CD4-positive, alpha-beta T cell treated with Interleukin-15 for 1 hour (primary cell): ENCODE measurements around the gene VWA5B2.

Experiments
- DNase-seq: peaks from one replicate; pipeline ENCODE4 v3.0.0-alpha.2; 2020

Gene VWA5B2

DNA sequence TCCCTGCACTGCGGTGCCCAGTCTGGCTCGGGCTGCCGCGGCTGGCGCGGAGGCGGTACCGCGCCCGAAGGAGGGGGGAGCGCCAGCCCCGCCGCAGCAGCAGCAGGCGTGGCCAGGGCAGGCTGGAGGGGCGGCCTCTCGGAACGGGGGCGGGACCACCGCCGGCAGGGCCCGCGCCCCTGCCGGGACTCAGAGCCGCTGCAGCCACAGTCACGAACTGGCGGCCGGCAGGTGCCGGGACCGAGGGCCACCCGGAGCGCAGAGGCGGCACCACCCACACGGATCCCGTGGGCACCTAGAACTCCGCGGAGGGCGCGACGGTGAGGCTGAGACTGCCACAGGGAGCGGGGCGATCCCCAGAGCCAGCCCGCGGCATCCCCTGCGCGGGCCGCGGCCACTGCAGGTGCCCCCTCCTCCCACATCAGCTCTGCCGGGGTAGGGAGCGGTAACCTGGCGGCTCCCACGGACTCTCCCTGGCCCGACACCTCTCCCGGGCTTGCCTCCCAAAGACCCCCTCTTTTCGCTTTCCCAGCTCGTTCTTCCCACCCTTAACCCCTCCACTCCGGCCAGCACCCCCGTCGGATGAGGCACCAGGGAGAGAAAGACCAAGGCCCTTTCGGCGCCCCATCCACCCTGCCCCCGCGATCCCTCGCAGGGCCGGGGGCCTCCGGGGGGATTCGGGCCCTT, at the start of gene VWA5B2:
Gene VWA5B2 (plus strand): TSS at position 192 of the 687 bp plus-strand sequence. CDS start 944 bp downstream, outside the sequence.
- peak; percentile 81 for DNase-seq

DNA sequence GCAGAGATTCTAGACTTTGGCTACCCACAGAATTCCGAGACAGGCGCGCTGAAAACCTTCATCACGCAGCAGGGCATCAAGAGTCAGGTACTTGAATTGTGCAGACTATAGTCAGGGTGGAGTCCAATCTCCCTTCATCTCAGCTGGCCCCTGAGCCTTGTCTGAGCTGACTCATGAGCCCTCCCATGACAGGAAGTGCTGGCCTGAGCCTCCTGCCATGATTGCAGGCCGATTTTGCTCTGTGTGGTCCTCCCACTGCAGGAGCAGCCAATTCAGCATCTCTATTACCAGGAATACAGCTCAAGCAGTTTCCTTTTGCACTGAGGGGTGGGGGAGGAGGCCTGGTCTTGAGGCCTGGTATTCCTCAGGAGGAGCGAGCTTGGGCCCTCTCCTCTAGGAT, 49.2 kb upstream of the VWA5B2 start:
- no peak for DNase-seq

DNA sequence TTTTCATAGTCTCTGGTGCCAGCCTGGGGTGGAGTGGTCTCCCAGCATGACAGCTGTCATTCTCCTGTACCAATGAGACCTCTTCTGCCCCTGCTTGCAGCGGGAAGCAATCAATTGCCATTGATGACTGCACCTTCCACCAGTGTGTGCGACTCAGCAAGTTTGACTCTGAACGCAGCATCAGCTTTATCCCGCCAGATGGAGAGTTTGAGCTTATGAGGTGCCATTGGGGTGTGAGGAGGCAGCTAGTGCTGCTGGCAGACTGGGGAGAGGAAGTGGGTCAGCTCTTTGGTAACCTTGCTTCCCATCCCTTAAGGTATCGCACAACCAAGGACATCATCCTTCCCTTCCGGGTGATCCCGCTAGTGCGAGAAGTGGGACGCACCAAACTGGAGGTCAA, 47.8 kb upstream of the VWA5B2 start:
- DNase-seq, result no peak

DNA sequence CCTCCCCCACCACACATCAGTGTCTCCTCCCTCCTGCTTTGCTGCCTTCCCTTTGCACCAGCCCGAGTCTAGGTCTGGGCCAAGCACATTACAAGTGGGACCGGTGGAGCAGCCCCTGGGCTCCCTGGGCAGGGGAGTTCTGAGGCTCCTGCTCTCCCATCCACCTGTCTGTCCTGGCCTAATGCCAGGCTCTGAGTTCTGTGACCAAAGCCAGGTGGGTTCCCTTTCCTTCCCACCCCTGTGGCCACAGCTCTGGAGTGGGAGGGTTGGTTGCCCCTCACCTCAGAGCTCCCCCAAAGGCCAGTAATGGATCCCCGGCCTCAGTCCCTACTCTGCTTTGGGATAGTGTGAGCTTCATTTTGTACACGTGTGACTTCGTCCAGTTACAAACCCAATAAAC, 45.7 kb upstream of the VWA5B2 start:
- DNase-seq, result no peak

DNA sequence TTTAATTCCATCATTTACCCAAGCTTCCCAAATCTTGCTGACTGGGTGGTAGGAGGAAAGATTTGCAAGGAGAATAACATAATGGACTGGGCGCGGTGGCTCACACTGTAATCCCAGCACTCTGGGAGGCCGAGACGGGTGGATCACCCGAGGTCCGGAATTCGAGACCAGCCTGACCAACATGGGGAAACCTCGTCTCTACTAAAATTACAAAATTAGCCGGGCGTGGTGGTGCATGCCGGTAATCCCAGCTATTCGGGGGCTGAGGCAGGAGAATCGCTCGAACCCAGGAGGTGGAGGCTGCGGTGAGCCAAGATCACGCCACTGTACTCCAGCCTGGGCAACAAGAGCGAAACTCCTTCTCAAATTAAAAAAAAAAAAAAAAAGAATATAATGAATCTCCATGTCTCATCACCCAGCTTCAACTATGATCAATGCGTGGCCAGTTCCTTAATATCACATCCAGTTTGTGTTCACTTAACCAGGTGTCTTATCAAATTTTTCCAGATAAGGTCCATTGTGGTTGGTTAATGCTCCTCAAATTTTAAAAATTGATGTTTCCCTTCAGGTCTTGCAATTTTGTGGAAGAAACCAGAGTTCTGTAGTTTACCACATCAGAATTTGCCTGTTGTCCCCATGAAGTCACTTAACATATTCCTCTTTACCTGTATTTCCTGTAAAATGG, 44.7 kb upstream of the VWA5B2 start:
- no peak for DNase-seq

DNA sequence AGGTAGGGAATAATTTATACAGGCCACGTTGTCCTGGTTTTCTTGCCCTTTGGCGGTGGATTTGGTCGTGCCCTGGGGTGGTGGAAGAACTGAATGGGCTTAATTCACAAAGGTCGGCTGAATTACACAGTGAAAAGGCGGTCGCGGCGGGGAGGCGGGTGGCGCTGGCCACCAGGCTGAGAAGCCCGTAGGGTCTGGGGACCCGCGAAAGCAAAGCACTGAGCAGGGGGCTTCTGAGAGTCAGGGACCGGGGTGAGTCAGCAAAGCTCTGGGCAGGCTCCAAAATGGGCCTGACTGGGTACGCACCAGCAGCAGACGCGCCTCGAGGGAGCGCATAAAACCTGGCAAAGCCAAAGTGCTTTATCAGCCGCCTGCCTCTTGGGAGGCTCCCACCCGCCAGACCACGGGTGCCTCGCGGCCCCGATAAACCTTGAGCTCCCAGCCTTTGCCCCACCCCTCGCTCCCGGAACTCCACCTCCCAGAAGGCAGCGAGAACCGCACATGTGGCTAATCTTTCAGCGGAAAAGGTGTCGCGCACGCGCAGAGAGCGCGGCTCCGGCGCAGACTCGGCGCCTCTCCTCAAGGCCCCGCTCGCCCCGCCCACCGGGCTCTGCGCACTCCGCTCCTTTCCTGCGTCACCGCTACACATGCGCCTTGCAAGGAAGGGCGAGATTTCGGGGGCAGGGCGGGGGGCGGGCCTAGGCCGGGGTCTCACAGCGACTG, 43.8 kb upstream of the VWA5B2 start:
- peak; percentile 100 for DNase-seq

DNA sequence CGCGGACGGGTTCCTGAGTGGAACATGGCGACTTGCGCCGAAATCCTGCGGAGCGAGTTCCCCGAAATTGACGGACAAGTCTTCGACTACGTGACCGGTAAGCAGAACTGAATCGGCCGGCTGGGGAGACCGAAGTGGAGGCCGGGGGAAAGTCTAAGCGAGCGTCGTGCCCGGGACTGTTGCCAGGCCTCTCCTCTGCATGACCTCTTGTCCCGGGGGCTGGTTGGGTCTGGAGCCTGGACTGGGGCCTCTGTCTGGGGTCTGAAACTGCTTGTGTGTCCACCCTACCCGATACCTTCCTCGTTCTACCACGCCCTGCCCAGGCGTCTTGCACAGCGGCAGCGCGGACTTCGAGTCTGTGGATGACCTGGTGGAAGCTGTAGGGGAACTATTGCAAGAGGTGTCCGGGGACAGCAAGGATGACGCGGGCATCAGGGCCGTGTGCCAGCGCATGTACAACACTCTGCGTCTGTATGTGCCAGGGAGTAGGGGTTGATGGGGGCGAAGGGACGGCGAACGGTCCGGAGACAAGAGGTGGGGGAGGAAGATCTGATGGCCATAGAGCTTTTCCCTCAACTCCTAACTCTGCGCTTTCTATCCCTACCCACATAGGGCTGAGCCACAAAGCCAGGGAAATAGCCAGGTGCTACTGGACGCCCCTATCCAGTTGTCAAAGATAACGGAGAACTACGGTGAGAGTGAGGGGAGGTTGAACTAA, 43.0 kb upstream of the VWA5B2 start, which contains the start of gene ABCF3:
Gene ABCF3 (plus strand): TSS at position 16 of the 718 bp plus-strand sequence. CDS start 9 bp downstream, at position 25.
- DNase-seq, result no peak

DNA sequence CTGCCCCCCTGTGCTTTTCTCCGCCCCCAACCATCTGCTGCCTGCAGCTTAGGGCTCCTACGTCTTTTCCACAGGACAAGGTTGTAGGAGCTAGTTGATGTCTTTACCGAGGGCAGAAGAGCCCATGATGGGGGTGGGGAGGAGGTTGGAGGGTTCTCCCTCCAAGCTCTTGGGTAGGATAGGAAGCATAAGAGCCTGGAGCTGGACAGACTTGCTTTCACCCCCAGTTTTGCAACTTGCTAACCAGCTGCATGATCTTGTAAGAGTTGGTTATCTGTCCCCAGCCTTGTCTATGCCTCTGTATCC, 42.5 kb upstream of the VWA5B2 start:
- no peak for DNase-seq

DNA sequence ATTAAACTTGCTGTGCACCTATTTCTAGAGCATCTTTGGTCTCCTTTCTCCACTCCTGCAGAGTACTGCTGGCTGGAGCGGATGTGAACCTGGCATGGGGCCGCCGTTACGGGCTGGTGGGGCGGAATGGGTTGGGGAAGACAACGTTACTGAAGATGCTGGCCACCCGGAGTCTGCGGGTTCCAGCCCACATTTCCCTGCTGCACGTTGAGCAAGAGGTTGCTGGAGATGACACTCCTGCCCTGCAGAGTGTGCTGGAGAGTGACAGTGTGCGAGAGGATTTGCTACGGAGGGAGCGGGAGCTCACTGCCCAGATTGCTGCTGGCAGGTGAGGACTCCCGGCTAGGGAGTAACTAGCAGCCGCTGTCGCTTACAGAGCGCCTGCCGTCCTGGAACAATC, 41.3 kb upstream of the VWA5B2 start:
- no peak for DNase-seq

DNA sequence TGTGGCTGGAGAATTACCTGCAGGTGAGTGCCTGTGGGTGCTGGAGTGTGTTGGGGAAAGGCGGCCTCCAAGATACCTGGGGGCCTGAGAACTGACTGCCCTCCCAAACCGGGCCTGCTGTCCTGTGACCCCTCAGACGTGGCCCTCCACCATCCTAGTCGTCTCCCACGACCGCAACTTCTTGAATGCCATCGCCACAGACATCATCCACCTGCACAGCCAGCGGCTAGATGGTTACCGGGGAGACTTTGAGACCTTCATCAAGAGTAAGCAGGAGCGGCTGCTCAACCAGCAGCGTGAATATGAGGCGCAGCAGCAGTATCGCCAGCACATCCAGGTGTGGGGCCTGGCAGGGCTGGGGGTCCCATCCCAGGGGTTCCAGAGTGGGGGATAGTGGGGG, 40.0 kb upstream of the VWA5B2 start:
- no peak for DNase-seq

DNA sequence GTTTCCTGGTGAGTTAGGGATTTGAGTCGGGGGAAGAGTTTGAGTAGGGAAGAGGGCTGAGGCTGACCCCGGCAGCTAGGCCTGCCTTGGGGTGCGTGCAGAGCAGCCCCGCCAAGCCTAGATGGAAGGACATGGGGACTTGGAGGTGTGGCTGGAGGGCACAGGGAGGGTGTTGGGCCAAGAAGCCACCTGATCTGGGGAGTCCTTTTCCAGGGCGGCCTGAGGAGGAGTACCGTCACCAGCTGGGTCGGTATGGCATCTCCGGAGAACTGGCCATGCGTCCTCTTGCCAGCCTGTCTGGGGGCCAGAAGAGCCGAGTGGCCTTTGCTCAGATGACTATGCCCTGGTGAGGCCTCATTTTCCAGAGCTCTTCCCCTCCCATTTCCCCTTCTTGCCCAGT, 36.5 kb upstream of the VWA5B2 start:
- no peak for DNase-seq

DNA sequence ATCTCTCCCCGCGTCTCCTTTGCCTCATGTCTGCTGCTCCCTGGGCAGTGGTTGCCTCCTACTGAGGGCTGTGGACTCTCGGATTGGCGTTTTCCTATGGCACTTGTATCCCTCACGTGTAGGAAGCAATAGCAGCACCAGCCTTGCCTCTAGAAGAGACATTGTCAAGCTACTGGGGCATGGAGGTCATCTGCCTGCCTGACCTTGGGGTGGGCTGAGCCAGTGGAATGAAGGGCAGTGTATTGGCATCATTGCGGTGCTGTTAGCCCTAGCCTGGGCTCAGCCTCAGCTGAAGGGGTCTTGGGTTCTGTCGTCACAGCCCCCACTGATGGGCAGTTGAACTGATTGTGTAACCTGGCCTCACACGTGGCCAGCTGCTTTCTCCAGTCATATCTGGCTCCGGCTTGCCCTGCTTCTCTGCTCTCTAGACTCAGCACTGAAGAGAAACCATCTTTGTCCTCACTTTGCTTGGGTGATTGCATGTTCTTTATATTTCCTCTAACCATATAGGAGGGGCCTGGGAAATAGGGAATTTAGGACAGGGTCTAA, 35.3 kb upstream of the VWA5B2 start:
- DNase-seq, result no peak

DNA sequence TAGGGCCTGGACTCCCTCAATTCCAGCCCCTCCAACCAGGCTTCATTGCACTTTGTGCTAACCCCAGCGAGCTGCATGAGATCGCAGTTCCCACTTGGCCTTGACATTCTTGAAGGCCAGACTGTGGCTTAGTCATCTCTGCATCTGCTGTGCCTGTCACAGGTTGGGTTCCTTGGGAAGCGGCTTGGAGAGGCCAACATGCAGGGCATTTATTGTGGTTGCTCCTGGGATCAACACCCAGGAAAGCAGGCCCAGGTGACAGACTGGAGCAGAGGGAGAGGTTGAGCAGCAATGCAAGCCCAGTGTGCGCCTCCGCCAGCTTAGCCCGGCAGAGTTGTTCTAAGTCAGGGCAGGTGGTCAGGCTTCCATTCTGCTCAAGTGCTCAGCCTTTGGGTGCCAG, 32.8 kb upstream of the VWA5B2 start:
- no peak for DNase-seq

DNA sequence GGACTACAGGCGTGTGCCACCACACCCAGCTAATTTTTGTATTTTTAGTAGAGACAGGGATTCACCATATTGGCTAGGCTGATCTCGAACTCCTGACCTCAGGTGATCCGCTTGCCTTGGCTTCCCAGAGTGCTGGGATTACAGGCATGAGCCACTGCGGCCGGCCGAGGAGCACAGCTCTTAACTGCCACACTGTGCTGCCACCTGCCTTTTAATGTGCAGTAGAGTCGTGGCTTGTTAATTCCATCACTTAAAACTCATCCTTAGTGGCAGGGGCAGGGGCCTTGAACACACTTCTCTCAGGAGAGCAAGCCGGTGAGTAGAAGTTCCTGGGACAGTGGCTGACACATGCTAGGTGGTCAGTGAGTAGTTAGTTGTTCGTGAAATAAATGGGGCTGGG, 30.9 kb upstream of the VWA5B2 start:
- DNase-seq, result no peak

DNA sequence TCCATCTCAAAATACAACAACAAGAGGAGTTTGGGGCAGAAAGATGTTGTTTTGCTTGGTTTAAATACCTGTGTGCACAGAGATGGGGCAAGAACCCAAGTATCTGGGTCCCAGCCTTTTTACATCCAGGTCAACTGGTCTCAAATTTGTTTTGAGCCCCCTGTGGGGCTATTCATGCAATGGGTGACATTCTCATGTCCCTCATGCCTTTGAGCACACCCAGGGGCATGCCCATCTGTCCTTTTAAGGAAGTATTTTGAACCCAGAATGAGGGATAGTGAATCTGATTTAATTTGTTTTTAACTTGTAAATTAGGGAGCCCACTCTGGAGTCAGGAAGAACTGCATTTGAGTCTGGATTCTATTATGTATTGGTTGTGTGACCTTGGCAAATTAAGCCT, 28.6 kb upstream of the VWA5B2 start:
- no peak for DNase-seq

DNA sequence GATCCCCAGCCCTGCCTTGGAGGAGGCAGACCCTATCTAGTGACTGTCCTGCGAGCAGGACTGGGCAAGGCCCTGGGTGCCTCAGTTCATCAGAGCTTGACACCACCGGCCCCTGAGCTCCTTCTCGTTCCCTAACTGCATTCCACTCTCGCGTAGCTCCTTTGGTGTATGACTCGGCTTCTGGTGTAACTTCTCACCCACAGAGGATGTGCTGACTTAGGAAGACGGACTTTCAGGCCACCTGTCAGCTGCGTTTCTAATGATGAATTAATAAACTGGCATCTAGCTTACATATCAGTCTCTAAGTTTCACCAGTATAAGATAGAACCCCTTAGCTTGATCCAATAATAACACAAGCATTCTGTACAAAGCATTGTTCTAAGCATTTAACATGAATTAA, 25.9 kb upstream of the VWA5B2 start:
- DNase-seq, result no peak

DNA sequence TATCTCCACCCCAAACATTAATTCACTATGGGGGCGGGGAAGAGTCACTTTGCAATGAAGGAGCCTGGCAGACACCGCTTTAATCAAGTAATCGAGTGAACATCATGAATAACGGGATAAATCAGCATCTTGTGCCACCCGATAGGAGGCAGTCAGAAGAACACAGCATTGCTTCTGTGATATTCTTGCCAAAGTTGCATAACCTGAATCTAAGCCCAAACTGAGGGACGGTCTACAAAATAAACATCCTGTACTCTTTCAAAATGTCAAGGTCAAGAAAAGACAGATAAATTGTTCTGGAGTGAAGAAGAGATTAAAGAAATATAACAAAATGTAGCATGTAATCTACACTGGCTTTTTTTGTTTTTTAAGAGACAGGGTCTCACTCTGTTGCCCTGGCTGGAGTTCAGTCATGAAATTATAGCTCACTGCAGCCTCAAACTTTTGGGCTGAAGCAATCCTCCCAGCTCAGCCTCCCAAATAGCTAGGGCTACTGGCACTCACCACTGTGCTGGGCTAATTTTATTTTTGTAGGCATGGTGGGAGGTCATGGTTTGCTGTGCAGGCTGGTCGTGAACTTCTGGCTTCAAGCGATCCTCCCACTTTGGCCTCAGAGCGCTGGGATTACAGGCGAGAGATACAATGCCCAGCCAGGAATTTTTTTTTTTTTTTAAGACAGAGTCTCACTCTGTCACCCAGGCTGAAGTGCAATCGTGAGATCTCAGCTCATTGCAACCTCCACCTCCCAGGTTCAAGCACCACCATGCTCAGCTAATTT, 20.1 kb upstream of the VWA5B2 start:
- no peak for DNase-seq

DNA sequence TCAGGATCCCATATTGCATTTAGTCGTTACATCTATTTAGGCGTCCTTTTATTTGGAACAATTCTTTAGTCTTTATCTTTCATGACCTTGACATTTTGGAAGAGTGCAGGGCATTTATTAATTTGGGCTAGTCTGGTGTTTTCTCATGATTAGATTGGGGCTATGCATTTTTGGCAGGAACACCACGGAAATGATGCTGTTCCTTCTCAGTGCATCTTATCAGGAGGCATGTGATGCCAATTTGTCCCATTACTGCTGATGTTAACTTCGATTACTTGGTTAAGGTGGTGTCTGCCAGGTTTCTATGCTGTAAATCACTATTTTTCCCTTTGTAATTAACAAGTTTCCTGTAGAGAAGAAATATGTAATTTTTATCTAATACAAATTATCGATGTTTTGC, 18.1 kb upstream of the VWA5B2 start:
- no peak for DNase-seq

DNA sequence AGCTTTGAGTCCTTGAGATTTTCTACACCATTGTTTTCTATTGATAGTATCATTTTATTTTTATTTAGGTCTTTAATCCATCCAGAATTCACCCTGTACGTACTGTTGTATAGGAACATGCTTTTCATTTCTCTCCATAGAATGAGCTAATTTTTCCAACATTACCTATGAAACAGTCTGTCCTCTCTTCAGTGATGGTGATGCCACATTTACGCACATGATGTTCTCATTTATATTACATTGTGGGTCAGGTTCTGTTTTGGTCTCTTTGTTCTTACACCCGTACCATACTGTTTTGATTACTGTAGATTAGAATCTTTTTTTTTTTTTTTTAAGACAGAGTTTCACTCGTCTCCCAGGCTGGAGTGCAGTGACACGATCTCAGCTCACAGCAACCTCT, 17.7 kb upstream of the VWA5B2 start:
- DNase-seq, result no peak

DNA sequence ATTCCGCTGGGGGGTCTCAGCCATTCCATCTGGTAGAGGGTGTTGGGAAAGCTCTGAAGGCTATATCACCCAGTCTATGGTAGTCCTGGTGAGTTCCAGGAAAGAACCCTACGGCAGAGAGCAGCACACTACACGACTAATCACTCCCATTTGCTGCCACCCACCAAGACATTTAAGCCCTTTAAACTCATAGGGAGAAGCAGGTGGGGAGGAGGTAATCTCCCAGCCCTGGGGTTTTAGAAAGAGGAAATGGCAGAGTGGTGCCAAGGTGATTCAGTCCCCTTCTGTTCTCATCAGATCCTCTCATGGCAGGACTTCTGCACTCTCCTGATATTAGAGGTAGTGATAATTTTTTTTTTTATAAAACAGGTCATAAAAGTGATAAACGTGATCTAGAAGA, 10.6 kb upstream of the VWA5B2 start:
- no peak for DNase-seq

DNA sequence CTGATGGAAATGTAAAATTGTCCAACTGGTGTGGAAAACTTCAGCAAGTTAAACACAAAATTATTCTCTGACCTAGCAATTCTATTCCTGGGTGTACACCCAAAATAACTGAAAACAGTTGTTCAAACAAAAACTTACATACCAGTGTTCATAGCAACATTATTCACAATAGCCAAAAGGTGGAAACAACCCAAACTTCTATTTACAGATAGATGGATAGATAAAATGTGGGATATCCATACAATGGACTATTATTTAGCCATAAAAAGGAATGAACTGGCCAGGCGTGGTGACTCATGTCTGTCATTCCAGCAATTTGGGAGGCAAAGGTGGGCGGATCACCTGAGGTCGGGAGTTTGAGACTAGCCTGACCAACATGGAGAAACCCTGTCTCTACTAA, 6.9 kb upstream of the VWA5B2 start:
- no peak for DNase-seq

DNA sequence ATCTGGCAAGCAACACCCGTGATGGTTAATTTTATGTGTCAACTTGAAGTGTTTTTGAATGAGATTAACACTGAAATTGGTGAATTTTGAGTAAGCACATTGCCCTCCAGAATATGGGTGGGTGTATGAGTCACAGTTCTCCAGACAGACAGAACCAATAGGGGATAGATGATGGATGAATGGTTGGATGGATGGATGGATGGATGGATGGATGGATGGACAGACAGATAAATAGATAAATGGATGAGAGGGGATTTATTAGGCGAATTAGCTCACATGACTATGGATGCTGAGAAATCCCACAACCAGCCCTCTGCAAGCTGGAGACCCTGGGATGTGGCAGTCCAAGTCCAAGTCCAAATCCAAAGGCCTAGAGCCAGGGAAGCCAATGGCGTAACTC, 5.4 kb upstream of the VWA5B2 start:
- no peak for DNase-seq
